Measurements from ENCODE around the gene TNRC6C.
"Not testable (repeated sequence)": the region's sequence is repeated elsewhere in the genome, so short reads cannot be mapped to it uniquely, and the experiment has no call there.

The TNRC6C gene

DNA sequence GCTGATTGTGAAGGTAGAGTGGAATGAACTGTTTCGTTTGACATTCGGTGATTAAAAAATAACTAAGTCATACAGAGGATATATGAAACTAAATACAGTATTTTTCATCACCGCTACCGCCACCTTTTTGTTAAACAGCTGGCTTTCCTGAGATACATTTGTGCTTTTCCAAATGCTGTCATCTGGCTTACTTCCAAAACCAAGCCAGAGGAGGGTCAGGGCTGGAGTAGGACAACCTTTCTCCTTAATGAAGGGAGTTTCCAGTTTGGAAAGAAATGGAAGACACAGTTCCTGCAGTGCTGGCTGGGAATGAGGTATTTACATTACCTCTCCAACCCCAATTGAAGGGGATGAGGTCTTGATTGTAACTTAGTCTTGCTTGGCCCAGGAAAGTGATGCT lies 3.2 kb downstream of the TNRC6C start:
- Histone ChIP-seq H3K4me3 (ENCODE audit: low read length) (no peak overlapping the region), H3K4me1 (ENCODE audit: insufficient read depth, low read length) (peaks cover 54% of the 10 kb centered on the region), H3K27me3 (ENCODE audit: insufficient read depth, low read length) (peaks cover 6% of the 10 kb centered on the region), H3K9me3 (ENCODE audit: low read length) (no peaks in the 10 kb centered on the region), H3K36me3 (ENCODE audit: insufficient read depth, low read length) (no peaks in the 10 kb centered on the region), H2AFZ (ENCODE audit: low read depth, low read length) (no peak overlapping the region)

DNA sequence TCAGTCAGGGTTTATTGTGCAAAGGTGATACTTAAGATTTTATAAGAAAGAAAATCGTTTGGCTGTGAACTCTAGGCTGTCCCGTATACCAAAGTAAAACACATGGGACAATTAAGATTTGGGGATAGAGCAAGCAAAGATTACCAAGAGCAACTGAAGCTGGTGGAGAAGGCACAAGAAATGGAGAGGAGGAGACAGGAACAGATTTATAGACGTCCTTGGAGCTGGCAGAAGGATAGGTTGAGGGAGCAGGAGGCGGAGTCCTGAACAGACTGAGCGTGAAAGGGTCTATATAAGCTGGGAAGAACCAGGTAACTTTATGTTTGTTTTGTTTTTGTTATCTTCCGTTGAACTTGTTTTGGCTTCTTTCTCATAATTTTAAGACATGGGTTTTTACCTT lies 3.8 kb downstream of the TNRC6C start:
- Histone ChIP-seq H3K36me3 (ENCODE audit: insufficient read depth, low read length) (no peaks in the 10 kb centered on the region), H2AFZ (ENCODE audit: low read depth, low read length) (no peak overlapping the region), H3K4me3 (ENCODE audit: low read length) (no peak overlapping the region), H3K27me3 (ENCODE audit: insufficient read depth, low read length) (peaks cover under 1% of the 10 kb centered on the region), H3K9me3 (ENCODE audit: low read length) (no peaks in the 10 kb centered on the region), H3K4me1 (ENCODE audit: insufficient read depth, low read length) (peaks cover 51% of the 10 kb centered on the region)

DNA sequence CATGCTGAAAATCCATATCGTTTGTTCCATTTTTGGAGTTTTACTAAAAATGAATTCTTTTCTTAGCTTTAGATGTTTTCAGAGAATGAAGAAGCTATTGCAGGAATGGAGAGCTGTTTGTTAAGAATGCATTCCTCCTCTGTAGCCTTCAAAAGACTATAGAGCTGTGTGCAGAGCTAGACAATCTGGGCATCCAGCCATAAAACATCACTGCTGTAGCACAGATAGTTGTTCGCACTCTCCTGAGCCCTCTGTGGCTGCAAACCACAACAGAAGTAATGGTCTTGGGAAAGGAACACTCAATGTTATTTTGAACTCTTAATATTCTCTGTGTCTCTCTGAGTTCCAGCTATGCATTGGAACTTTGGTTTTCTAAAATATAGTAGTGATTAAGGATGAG lies 4.9 kb downstream of the TNRC6C start:
- H3K4me3 ChIP-seq (ENCODE audit: low read length), result no peak overlapping the region

DNA sequence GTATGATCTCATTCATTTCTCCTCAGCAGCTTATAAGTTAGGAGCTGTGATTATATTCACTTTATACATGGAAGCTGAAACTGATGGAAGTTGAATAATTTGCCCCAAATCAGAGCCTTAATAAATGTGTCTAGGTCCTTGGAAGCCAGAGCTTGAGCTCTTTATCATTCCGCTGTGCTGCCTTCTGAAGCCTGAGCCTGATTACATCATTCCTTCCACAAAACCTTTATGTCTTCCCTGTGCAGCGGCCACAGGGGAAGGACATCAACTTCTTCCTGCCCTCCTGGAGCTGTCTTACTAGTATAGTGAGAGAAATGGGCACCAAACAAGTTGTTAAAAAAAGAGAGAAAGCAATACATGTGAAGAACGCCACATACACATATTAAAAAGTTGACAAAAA lies 6.8 kb downstream of the TNRC6C start:
- Histone ChIP-seq H3K9me3 (ENCODE audit: low read length) (no peaks in the 10 kb centered on the region), H3K4me1 (ENCODE audit: insufficient read depth, low read length) (peaks cover 46% of the 10 kb centered on the region), H2AFZ (ENCODE audit: low read depth, low read length) (no peak overlapping the region), H3K27me3 (ENCODE audit: insufficient read depth, low read length) (no peaks in the 10 kb centered on the region), H3K4me3 (ENCODE audit: low read length) (no peak overlapping the region), H3K36me3 (ENCODE audit: insufficient read depth, low read length) (no peaks in the 10 kb centered on the region)

More for the DNA sequence above, 4.9 kb downstream of the TNRC6C start:
- Histone ChIP-seq H3K36me3 (ENCODE audit: insufficient read depth, low read length) (no peaks in the 10 kb centered on the region), H3K4me1 (ENCODE audit: insufficient read depth, low read length) (peaks cover 47% of the 10 kb centered on the region), H2AFZ (ENCODE audit: low read depth, low read length) (no peak overlapping the region), H3K27me3 (ENCODE audit: insufficient read depth, low read length) (no peaks in the 10 kb centered on the region), H3K9me3 (ENCODE audit: low read length) (no peaks in the 10 kb centered on the region)

DNA sequence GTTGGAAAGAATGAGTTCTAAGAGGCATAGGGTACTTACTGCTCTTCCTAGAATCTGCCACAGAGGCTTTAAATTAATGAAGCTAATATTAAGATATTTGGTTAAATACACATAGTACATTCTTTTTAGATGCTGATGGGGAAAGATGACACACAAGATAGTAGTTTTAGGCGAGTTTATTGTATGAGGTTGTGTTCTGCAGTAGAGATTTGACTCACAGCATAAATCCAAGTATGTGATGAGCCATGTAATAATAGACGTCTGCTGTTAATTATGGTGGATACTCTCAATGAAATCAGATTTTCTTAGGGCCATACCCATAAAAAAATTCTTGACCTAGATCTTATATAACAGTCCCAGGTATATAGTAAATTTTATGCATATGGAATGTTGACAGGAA lies 8.0 kb downstream of the TNRC6C start:
- H3K27me3 ChIP-seq (ENCODE audit: insufficient read depth, low read length), result no peaks in the 10 kb centered on the region
- no peak overlapping the region for H2AFZ ChIP-seq (ENCODE audit: low read depth, low read length)
- H3K4me1 ChIP-seq (ENCODE audit: insufficient read depth, low read length), result peaks cover 40% of the 10 kb centered on the region
- no peak overlapping the region for H3K4me3 ChIP-seq (ENCODE audit: low read length)
- H3K36me3 ChIP-seq (ENCODE audit: insufficient read depth, low read length), result no peaks in the 10 kb centered on the region
- no peaks in the 10 kb centered on the region for H3K9me3 ChIP-seq (ENCODE audit: low read length)

DNA sequence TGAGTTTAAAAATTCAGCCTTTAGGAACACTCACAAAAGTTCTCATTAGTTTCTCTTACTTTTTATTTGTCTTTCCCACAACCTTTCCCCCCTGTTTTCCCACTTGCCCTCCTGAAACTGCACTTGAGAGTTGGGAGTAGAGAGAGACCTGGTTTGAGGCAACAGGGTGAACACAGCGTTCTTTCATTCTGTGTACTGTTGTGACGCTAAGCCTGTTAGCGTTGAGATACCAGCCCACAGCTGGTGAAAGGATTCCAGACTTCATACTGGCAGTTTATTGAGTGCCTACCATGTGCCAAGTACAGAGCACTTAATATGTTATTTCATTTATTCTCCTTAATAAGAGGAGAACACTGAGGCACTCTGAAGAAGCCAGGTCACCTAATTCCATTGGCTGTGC lies 10.3 kb downstream of the TNRC6C start:
- H2AFZ ChIP-seq (ENCODE audit: low read depth, low read length), result no peak overlapping the region
- no peaks in the 10 kb centered on the region for H3K9me3 ChIP-seq (ENCODE audit: low read length)
- H3K27me3 ChIP-seq (ENCODE audit: insufficient read depth, low read length), result no peaks in the 10 kb centered on the region
- no peaks in the 10 kb centered on the region for H3K36me3 ChIP-seq (ENCODE audit: insufficient read depth, low read length)
- peaks cover 18% of the 10 kb centered on the region for H3K4me1 ChIP-seq (ENCODE audit: insufficient read depth, low read length)
- no peak overlapping the region for H3K4me3 ChIP-seq (ENCODE audit: low read length)

DNA sequence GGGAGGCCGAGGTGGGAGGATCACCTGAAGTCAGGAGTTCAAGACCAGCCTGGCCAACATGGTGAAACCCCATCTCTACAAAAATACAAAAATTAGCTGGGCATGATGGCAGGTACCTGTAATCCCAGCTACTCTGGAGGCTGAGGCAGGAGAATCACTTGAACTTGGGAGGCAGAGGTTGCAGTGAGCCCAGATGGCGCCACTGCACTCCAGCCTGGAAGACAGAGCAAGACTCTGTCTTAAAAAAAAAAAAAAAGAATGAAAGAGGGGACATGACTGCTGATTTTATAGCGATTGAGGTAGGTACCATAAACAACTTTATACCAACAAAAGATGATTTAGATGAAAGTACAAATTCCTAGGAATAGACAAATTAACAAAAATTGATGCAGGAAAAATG lies 13.8 kb downstream of the TNRC6C start:
- not testable (repeated sequence) for H3K36me3 ChIP-seq (ENCODE audit: insufficient read depth, low read length); H3K27me3 ChIP-seq (ENCODE audit: insufficient read depth, low read length); H3K9me3 ChIP-seq (ENCODE audit: low read length); H3K4me3 ChIP-seq (ENCODE audit: low read length); H3K4me1 ChIP-seq (ENCODE audit: insufficient read depth, low read length); H2AFZ ChIP-seq (ENCODE audit: low read depth, low read length)

DNA sequence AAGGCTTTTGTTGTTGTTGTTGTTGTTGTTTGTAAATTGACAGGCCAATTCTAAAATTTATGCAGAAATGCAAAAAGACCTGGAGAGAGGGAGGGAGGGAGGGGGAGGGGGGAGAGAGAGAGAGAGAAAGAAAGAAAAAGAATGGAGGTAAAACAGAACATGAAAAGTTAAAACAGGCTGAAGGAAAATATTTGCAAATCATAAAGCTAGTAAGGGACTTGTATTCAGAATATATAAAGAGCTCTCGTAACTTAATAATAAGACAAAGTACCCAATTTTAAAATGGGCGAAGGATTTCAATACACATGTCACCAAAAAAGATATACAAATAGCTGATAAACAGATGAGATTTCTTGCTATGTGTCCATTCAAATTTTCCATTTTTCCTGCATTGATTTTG lies 15.4 kb downstream of the TNRC6C start:
- Histone ChIP-seq H2AFZ (ENCODE audit: low read depth, low read length) (no peak overlapping the region), H3K4me3 (ENCODE audit: low read length) (no peak overlapping the region), H3K9me3 (ENCODE audit: low read length) (no peaks in the 10 kb centered on the region), H3K36me3 (ENCODE audit: insufficient read depth, low read length) (no peaks in the 10 kb centered on the region), H3K27me3 (ENCODE audit: insufficient read depth, low read length) (no peaks in the 10 kb centered on the region), H3K4me1 (ENCODE audit: insufficient read depth, low read length) (no peaks in the 10 kb centered on the region)

DNA sequence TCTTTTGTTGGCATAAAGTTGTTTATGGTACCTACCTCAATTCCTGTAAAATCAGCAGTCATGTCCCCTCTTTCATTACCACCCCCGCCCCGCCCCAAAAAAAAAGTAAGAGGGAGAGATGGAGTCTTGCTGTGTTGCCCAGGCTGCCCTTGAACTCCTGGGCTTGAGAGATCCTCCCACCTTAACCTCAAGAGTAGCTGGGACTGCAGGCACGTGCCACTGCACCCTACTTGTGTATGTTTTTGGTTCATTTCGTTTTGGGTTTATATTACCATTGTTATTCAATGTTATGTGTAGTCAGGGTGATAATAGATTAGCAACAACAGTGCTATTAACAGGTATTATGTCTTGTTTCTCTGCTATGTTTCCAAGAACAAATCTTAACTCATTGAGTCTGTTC lies 15.9 kb downstream of the TNRC6C start:
- no peak overlapping the region for H2AFZ ChIP-seq (ENCODE audit: low read depth, low read length)
- no peaks in the 10 kb centered on the region for H3K9me3 ChIP-seq (ENCODE audit: low read length)
- no peaks in the 10 kb centered on the region for H3K4me1 ChIP-seq (ENCODE audit: insufficient read depth, low read length)
- no peaks in the 10 kb centered on the region for H3K27me3 ChIP-seq (ENCODE audit: insufficient read depth, low read length)
- no peak overlapping the region for H3K4me3 ChIP-seq (ENCODE audit: low read length)
- H3K36me3 ChIP-seq (ENCODE audit: insufficient read depth, low read length), result no peaks in the 10 kb centered on the region

DNA sequence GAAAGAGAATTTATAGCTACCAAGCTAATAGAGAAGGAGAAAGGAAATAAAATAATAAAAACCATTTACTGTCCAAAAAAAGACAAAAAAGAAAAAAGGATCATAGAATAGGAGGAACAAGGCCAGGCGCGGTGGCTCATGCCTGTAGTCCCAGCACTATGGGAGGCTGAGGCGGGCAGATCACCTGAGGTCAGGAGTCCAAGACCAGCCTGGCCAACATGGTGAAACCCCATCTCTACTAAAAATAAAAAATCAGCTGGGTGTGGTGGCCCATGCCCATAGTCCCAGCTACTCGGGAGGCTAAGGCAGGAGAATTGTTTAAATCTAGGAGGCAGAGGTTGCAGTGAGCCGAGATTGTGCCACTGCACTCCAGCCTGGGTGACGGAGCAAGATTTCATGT lies 23.9 kb downstream of the TNRC6C start:
- H2AFZ ChIP-seq (ENCODE audit: low read depth, low read length); H3K4me1 ChIP-seq (ENCODE audit: insufficient read depth, low read length); H3K36me3 ChIP-seq (ENCODE audit: insufficient read depth, low read length); H3K27me3 ChIP-seq (ENCODE audit: insufficient read depth, low read length); H3K4me3 ChIP-seq (ENCODE audit: low read length): not testable (repeated sequence)
- peaks cover 11% of the 10 kb centered on the region for H3K9me3 ChIP-seq (ENCODE audit: low read length)

DNA sequence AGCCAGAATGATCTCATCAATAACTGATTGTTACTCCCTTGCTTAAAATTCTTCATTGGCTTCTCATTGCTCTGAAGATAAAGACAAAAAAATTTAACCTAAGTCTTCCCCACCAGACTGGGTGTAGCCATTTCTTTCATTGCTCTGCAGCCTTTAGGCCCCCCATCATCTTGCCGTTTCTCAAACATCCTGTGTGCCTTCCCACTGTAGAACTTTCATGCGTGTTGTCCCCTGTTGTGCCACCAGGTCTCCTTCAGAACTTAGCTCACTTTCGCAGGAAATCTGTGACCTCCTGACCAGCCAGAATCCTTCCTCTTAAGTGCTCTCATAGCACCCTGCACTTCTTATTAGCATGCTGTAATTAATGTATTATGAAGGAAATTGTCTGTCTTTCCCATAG lies 31.8 kb downstream of the TNRC6C start:
- H3K4me1 ChIP-seq (ENCODE audit: insufficient read depth, low read length), result peaks cover 3% of the 10 kb centered on the region
- H2AFZ ChIP-seq (ENCODE audit: low read depth, low read length), result no peak overlapping the region
- peaks cover 5% of the 10 kb centered on the region for H3K36me3 ChIP-seq (ENCODE audit: insufficient read depth, low read length)
- H3K4me3 ChIP-seq (ENCODE audit: low read length), result no peak overlapping the region
- H3K9me3 ChIP-seq (ENCODE audit: low read length), result peaks cover 6% of the 10 kb centered on the region
- H3K27me3 ChIP-seq (ENCODE audit: insufficient read depth, low read length), result no peaks in the 10 kb centered on the region

DNA sequence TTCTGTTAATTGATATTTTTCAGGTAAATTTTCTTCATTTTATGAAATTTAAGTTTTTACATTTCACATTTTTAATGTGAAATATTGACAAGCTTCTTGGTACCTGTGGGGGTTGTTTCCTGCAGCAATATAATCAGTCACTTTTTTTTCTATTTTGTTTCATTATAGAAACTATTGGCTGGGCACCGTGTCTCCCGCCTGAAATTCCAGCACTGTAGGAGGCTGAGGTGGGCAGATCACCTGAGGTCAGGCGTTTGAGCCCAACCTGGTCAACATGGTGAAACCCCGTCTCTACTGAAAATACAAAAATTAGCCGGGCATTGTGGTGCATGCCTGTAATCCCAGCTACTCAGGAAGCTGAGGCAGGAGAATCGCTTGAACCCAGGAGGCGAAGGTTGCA lies 35.2 kb downstream of the TNRC6C start:
- not testable (repeated sequence) for H2AFZ ChIP-seq (ENCODE audit: low read depth, low read length); H3K4me1 ChIP-seq (ENCODE audit: insufficient read depth, low read length); H3K4me3 ChIP-seq (ENCODE audit: low read length); H3K27me3 ChIP-seq (ENCODE audit: insufficient read depth, low read length); H3K36me3 ChIP-seq (ENCODE audit: insufficient read depth, low read length); H3K9me3 ChIP-seq (ENCODE audit: low read length)

DNA sequence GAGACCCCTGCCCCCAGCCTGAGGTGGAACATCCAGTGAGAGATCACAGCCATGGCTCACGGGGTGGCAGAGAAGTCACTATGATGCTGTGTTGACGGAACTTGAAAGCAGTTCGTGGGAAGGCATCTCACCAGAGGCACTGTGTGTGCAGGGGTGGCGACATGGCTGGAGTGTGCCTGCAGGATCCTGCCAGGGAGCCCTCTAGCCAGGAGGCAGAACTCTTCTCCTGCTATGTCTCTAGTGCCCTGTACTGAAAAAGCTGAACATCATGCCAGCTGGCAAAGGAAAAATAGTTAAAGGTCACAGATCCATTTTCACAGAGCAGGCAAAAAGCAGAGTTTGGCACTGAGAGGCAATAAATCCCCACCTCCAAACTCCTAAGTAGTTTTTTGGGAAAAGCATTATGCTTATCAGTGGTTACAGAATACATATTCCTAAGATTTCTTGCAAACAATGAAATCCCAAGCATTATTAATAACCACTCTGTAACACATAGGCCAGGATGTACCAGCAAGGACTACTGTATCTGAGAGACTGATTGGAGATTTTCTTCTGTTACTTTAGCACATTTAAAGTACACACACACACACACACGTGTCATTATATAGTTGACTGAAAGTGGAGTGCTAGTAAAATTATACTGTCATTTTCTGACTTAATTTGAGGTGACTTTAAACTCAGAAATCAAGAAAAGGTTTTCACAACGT lies 36.8 kb downstream of the TNRC6C start:
- Histone ChIP-seq H3K4me1 (ENCODE audit: insufficient read depth, low read length) (peaks cover 3% of the 10 kb centered on the region), H3K4me3 (ENCODE audit: low read length) (no peak overlapping the region), H3K9me3 (ENCODE audit: low read length) (peaks cover 3% of the 10 kb centered on the region), H3K27me3 (ENCODE audit: insufficient read depth, low read length) (no peaks in the 10 kb centered on the region), H3K36me3 (ENCODE audit: insufficient read depth, low read length) (peaks cover 7% of the 10 kb centered on the region), H2AFZ (ENCODE audit: low read depth, low read length) (no peak overlapping the region)

DNA sequence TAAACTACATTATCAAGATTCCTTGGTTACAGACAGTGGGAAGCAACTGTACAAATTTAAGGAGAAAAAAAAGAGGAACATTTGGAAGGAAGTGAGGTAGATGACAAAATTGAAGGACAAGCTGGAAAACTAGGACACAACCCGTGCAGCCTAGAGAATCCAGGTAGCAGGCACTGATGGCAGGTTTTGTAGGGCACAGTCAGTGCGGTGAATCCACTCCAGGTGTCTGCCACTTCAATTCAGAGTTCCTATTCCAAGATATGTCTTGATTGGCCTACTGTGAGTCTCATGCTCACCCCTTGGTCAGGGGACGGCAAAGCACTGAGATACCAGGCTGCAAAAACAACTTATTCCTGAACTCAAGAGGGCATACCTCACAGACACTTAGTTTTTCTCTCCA lies 37.8 kb downstream of the TNRC6C start:
- Histone ChIP-seq H3K4me3 (ENCODE audit: low read length) (no peak overlapping the region), H3K9me3 (ENCODE audit: low read length) (peaks cover 3% of the 10 kb centered on the region), H2AFZ (ENCODE audit: low read depth, low read length) (no peak overlapping the region), H3K27me3 (ENCODE audit: insufficient read depth, low read length) (no peaks in the 10 kb centered on the region), H3K4me1 (ENCODE audit: insufficient read depth, low read length) (peaks cover 3% of the 10 kb centered on the region), H3K36me3 (ENCODE audit: insufficient read depth, low read length) (peaks cover 7% of the 10 kb centered on the region)

Data from neuron (in vitro differentiated cells).